KOPT-K1 (cell line): Measurements from ENCODE around the gene RASGRF1.

ENCODE experiments used
- H3K27ac ChIP-seq: fragments of 200-600 bp; sonication (generic); 2 replicates; pipeline ENCODE4 v1.5.1; 2016; ENCODE audit warnings: antibody characterized with exemption, mild to moderate bottlenecking, low read depth, low read length; ENCODE audit not compliant: poor library complexity, severe bottlenecking
- H3K36me3 ChIP-seq: fragments of 200-600 bp; sonication (generic); 2 replicates; pipeline ENCODE4 v1.5.1; 2017; ENCODE audit warnings: antibody characterized with exemption, mild to moderate bottlenecking, low read length, moderate library complexity; ENCODE audit not compliant: insufficient read depth
- H3K9me3 ChIP-seq: fragments of 200-600 bp; sonication (generic); 2 replicates; pipeline ENCODE4 v1.5.1; 2017; ENCODE audit warnings: antibody characterized with exemption, low read length, mild to moderate bottlenecking; ENCODE audit not compliant: insufficient read depth, poor library complexity, severe bottlenecking

The RASGRF1 gene

DNA sequence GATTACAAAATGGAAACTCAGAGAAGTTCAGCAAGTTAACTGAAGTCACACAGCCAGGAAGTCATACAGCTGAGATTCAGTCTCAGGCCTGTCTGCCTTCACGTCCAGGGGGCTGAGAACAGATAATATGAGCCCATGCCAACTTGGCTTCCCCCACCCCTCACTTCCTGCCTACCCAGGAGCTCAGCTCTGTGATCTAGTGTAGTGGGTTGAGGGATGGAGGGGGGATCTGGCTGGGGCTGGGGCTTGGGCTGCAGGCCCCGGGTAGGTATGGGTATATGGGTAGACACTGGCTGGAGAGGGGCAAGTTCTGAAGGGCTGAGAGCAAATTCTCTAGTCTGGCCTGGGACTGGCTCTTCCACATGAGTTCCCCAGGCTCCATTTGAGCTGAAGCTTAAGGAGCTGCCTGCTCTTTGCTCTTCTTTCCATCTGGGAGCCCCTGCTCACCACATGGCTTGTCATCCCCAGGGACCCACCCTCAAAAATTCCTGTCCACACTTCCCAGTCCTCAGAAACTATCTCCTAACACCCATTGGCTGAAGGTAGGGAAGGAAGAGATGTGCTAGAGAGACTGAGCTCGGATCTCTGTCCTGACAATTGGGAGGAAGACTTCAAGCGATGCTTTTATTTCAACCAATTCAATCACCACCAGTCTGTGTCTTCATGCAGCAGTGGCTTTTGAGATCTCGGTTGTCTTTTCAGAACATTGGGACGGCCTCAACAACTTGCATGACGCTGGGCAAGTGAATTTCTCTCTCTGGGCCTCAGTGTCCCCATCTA, 2.0 kb downstream of the RASGRF1 start:
- Histone ChIP-seq H3K27ac (no peak overlapping the region), H3K36me3 (no peaks in the 10 kb centered on the region), H3K9me3 (no peaks in the 10 kb centered on the region)

- Histone ChIP-seq H3K27ac (no peak overlapping the region), H3K36me3 (no peaks in the 10 kb centered on the region), H3K9me3 (no peaks in the 10 kb centered on the region)
Measured at GRCh38 chr15:79086814-79087213, 3.8 kb downstream of the RASGRF1 start.

DNA sequence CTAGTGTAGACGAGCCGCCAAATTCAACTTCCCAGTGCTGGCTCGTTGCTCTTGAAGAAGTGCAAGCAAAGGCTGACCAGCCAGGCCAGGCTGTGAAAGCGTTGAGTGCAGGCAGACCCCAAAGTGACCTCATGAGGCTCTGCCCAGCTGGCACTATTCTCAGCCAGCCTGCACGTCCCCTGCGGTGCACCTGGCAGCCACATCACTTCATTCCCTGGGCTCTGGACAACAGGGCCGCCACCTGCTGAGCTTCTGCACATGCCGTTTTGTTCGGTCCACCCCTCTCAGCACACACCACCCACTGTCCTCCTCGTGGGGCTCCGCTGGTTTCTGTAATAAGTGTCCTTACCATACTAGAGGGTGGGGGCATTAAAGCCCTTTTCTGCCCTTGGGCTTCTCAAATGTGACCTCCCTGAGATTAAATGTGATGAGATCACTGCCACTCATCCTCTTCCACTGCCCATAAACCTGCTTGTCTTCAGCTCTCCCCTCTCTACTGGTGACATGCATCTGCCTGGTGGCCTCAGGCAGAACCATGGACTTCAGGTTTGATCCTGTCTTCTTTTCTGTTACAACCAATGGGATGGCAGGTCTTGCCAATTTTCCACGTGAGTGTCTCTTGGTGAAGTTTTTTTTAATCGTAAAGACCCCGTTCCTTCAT, 6.1 kb downstream of the RASGRF1 start:
- Histone ChIP-seq H3K9me3 (no peaks in the 10 kb centered on the region), H3K36me3 (no peaks in the 10 kb centered on the region), H3K27ac (no peak overlapping the region)

DNA sequence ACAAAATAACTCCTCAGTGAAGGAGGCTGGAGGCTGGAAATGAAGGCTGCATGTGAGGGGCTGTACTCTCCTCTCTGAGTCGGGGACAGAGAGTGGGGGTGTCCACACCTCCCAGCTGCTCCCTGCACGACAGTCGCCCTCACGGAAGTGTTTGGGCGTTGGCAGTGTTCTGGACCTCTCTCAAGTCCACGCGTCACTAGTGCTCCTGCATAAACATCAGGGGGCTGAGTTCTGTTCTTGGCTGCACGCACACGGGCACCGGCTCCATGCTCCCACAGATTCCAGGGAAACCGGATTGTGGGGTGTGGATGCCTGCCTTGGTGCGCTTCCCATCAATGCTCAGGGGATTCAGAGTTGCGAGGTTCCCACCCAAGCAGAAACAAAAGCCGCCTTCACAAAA, 7.4 kb downstream of the RASGRF1 start:
- no peaks in the 10 kb centered on the region for H3K9me3 ChIP-seq
- no peaks in the 10 kb centered on the region for H3K36me3 ChIP-seq
- H3K27ac ChIP-seq = no peak overlapping the region

- no peak overlapping the region for H3K27ac ChIP-seq
- no peaks in the 10 kb centered on the region for H3K36me3 ChIP-seq
- no peaks in the 10 kb centered on the region for H3K9me3 ChIP-seq
Measured at GRCh38 chr15:79082363-79083070, 8.1 kb downstream of the RASGRF1 start.

- no peaks in the 10 kb centered on the region for H3K36me3 ChIP-seq
- H3K9me3 ChIP-seq = no peaks in the 10 kb centered on the region
- H3K27ac ChIP-seq = no peak overlapping the region
Measured at GRCh38 chr15:79078763-79079410, 11.7 kb downstream of the RASGRF1 start.

GRCh38 chr15:79078003-79078402, 12.6 kb downstream of the RASGRF1 start:
- Histone ChIP-seq H3K27ac (no peak overlapping the region), H3K36me3 (no peaks in the 10 kb centered on the region), H3K9me3 (no peaks in the 10 kb centered on the region)

DNA sequence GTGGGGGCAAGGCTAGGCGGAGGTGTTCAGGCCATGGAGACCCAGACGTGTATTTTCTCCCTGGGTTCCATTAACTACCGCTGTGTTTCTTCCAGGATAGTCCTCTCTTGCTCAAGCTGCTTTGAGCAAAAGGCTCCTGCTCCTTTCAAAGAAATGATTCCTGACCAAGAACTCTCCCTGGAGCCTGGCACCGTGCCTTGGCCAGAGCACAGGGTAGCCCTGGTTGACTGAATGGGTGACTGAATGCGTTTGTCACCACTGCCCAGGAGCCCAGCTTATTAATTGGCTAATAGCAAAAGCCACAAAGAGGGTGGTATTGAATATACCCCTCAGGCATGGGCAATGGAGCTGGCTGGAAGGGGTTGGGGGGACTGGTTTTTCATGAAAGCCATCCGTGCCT, 13.9 kb downstream of the RASGRF1 start:
- Histone ChIP-seq H3K27ac (no peak overlapping the region), H3K9me3 (no peaks in the 10 kb centered on the region), H3K36me3 (no peaks in the 10 kb centered on the region)

DNA sequence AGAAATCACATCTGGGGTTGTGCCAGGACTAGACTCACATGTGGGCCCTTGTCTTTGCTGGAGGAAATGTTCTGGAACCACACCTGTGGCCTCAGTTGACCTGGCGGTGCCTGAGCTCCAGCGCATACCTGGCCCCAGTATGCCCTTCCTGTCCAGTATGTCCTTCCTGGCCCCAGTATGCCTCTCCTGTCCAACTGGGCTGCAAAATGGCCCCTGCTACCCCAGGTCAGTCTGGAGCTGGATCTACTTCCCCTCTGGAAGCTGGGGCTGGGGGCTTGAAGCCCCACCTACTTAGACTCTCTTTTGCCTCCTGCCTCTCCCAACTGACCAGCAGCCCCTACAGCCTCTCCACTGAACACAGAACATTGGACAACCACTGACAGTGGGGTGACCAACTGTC, 15.3 kb downstream of the RASGRF1 start:
- Histone ChIP-seq H3K9me3 (no peaks in the 10 kb centered on the region), H3K36me3 (no peaks in the 10 kb centered on the region), H3K27ac (no peak overlapping the region)

DNA sequence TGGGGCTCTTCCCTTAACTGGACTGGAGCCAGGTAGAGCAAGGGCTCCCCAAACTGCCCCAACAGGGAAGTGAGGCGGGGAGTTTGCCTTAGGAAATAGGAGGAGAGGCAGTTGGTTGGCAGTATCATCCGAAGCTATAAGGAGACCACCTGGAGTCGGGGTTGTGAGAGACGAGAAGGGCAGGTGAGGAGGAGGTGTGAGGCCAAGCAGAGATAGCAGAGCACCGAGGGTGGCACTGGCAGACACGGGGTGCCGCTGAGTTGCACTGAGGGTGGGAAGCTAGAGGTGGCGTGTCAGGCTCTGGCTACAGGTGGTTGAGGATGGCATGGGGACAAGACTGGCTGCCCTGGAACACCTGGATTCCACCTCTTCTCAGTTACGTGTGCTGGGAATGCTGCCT, 17.2 kb downstream of the RASGRF1 start:
- no peak overlapping the region for H3K27ac ChIP-seq
- no peaks in the 10 kb centered on the region for H3K9me3 ChIP-seq
- no peaks in the 10 kb centered on the region for H3K36me3 ChIP-seq

- Histone ChIP-seq H3K9me3 (no peaks in the 10 kb centered on the region), H3K36me3 (no peaks in the 10 kb centered on the region), H3K27ac (no peak overlapping the region)
Measured at GRCh38 chr15:79071901-79072300, 18.7 kb downstream of the RASGRF1 start.

GRCh38 chr15:79068790-79069189, 21.8 kb downstream of the RASGRF1 start:
- Histone ChIP-seq H3K9me3 (no peaks in the 10 kb centered on the region), H3K36me3 (no peaks in the 10 kb centered on the region), H3K27ac (no peak overlapping the region)

GRCh38 chr15:79067969-79068368, 22.6 kb downstream of the RASGRF1 start:
- H3K36me3 ChIP-seq = no peaks in the 10 kb centered on the region
- H3K9me3 ChIP-seq = no peaks in the 10 kb centered on the region
- H3K27ac ChIP-seq = no peak overlapping the region

- H3K36me3 ChIP-seq = no peaks in the 10 kb centered on the region
- no peak overlapping the region for H3K27ac ChIP-seq
- no peaks in the 10 kb centered on the region for H3K9me3 ChIP-seq
Measured at GRCh38 chr15:79067072-79067833, 23.3 kb downstream of the RASGRF1 start.
